Peyer's patch (tissue), 4 donors: ENCODE data around the gene PIGQ. TPM values are rescaled to one million over a fixed set of nuclear protein-coding genes. Genes with fewer than 3 reads are reported as not detected.

Experiments
- DNase-seq, 3 donors: peaks; one replicate each; pipeline ENCODE4 v3.0.0-alpha.2; 2017 to 2019
- H3K27ac ChIP-seq, 4 donors: fragments of 200-600 bp; sonication (generic); one replicate each; pipeline ENCODE4 v1.5.1; 2016 to 2019
- H3K27me3 ChIP-seq, 2 donors: fragments of 200-600 bp; sonication (generic); one replicate each; pipeline ENCODE4 v1.5.1; 2019
- H3K36me3 ChIP-seq, 3 donors: fragments of 200-600 bp; sonication (generic); one replicate each; pipeline ENCODE4 v1.5.1; 2016 to 2019
- H3K4me1 ChIP-seq, 4 donors: fragments of 200-600 bp; sonication (generic); one replicate each; pipeline ENCODE4 v1.5.1; 2016 to 2019
- H3K4me3 ChIP-seq, 4 donors: fragments of 200-600 bp; sonication (generic); 1 replicate in 3 of 4; 2 replicates in 1 of 4; pipeline ENCODE4 v1.5.1; 2016 to 2019; ENCODE audit warnings: mild to moderate bottlenecking in 1 of 4
- H3K9me3 ChIP-seq, 4 donors: fragments of 200-600 bp; sonication (generic); one replicate each; pipeline ENCODE4 v1.5.1; 2016 to 2019; ENCODE audit warnings: mild to moderate bottlenecking in 1 of 4
- POLR2A ChIP-seq, 2 donors: fragments of 450-650 bp; IDR thresholded peaks; one replicate each; pipeline ENCODE4 v1.5.1; 2017; ENCODE audit warnings: antibody characterized with exemption in 2 of 2, mild to moderate bottlenecking in 2 of 2, moderate library complexity in 2 of 2
- total RNA-seq, 4 donors: library from RNA; depleted of rRNA; stranded (reverse); fragments of >200 nt; gene quantifications; one replicate each; pipeline ENCODE4 v1.1.0, GENCODE V29; 2016
- TF ChIP-seq, protein P1 (sequence below), 6 experiments: fragments of 450-650 bp in 4 of 6; fragments of 200-600 bp in 2 of 6; sonication (generic) in 1 of 6; IDR thresholded peaks; one replicate each; pipeline ENCODE4 v1.5.1; 2017 to 2019; ENCODE audit warnings: antibody characterized with exemption in 6 of 6, mild to moderate bottlenecking in 3 of 6, moderate library complexity in 1 of 6

The PIGQ gene
- total RNA-seq, 4 donors from 2014 or later = 33.1 to 65.6 (median 55.2) TPM

DNA sequence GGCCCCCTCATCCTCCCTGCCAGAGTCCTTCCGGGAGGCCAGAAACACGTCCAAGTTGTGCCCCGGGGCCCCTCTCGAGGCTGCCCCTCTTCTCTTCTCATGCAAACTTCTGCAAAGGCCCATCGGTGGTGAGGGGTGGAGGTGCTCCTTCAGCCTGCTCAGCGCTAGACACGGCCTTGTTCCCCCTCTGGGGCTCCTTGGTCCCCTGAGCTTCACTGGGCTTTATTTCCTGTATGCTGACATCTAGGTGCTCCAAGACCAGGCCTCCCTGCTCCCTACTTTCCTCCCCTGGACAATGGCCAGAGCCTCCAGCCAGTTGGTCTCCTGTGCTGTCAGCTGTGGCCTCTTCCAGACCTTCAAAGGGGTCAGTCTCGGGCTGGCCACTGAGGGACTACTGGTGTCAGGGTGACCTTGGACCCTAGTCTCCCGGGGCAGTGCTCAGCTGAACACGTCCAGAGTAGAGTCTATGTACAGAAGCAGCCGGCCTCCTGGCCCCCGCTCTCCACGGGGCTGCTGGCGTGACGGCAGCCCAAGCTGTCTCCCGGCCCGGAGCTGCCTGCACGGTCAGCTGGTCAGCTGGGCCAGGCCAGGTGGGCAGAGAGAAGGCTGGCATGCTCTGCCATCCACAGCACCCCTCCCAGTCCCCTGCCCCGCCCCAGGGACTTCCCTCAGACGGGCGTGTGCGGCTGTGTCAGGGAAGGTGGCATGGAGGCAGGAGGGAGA is 11.3 kb upstream of the PIGQ start:
- peaks cover 0 to 23% (median 5%) of the 10 kb centered on the region in 4 donors for H3K4me1 ChIP-seq
- DNase-seq = no peak
- H3K27me3 ChIP-seq = peaks cover 0 to 25% of the 10 kb centered on the region in 2 donors
- H3K27ac ChIP-seq = no peak overlapping the region
- H3K36me3 ChIP-seq = peaks cover 0 to 6% (median 0%) of the 10 kb centered on the region in 3 donors
- H3K9me3 ChIP-seq = no peaks in the 10 kb centered on the region
- H3K4me3 ChIP-seq = no peak overlapping the region
- TF ChIP-seq POLR2A (IDR thresholded peaks at IDR 0.05) = no peak
- TF ChIP-seq, protein P1, sequence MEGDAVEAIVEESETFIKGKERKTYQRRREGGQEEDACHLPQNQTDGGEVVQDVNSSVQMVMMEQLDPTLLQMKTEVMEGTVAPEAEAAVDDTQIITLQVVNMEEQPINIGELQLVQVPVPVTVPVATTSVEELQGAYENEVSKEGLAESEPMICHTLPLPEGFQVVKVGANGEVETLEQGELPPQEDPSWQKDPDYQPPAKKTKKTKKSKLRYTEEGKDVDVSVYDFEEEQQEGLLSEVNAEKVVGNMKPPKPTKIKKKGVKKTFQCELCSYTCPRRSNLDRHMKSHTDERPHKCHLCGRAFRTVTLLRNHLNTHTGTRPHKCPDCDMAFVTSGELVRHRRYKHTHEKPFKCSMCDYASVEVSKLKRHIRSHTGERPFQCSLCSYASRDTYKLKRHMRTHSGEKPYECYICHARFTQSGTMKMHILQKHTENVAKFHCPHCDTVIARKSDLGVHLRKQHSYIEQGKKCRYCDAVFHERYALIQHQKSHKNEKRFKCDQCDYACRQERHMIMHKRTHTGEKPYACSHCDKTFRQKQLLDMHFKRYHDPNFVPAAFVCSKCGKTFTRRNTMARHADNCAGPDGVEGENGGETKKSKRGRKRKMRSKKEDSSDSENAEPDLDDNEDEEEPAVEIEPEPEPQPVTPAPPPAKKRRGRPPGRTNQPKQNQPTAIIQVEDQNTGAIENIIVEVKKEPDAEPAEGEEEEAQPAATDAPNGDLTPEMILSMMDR (IDR thresholded peaks at IDR 0.05) = no peak

DNA sequence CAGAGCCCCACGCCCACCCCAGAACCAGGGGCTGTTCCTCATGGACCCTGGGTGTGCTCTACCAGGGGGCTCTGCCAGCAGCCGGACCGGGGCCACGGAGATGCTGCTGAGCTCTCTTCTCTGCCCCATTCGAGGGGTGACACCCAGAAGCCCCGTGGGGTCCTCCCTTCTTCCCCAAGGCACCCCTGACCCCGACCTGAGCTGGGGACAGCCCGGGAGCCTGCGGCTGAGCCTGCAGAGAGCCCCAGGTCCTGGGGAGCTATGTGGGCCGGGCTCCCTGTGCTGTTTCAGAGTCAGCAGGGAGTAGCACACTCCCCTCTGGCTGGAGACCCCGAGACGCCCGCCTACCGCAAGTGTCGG is 10.8 kb upstream of the PIGQ start:
- DNase-seq = no peak
- H3K27ac ChIP-seq = no peak overlapping the region
- no peaks in the 10 kb centered on the region for H3K9me3 ChIP-seq
- H3K27me3 ChIP-seq = peaks cover 0 to 25% of the 10 kb centered on the region in 2 donors
- H3K4me1 ChIP-seq = peaks cover 0 to 23% (median 5%) of the 10 kb centered on the region in 4 donors
- no peak overlapping the region for H3K4me3 ChIP-seq
- TF ChIP-seq, protein P1 (IDR thresholded peaks at IDR 0.05) = no peak
- no peak for TF ChIP-seq POLR2A (IDR thresholded peaks at IDR 0.05)
- peaks cover 0 to under 1% (median 0%) of the 10 kb centered on the region in 3 donors for H3K36me3 ChIP-seq

DNA sequence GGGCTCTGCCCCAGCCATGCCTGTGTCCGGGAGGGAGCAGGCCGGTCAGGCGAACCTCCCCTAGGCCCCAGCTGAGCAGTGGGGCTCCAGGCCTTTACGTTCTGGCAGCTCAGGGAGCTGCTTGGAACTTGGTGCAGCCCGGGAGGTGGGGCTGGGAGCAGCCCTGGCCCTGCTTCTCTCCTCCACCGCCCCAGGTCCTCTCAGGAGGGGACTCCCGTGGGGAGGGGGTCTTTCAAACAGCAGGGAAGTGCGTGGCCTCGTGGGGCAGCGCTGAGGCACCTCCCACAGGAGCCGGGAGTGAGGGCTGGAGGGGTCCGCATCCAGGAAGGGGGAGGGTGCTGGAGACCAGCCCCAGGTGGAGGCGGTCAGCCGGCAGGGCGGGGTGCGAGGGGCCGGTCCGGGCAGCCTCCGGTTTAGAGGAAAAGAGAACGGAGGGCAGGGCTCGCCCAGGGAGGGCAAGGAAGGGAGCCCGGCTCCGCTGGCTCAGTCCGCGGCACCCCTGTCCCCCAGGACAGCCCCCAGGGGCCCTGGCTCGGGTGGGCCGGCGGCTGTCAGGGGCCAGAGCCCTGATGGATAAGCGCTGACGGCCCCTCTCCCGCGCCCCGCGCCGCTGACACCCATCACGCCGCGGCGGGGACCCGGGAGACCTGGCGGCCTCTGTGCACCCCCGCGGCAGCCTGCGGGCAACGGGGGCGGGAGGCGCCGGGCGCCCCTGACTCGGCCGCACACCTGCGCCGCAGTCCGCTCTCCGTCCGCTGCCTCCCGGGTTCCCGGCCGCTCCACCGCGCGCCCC is 10.2 kb upstream of the PIGQ start:
- Histone ChIP-seq H3K4me3 (no peak overlapping the region), H3K27ac (no peak overlapping the region), H3K9me3 (no peaks in the 10 kb centered on the region), H3K4me1 (peaks cover 0 to 17% (median 5%) of the 10 kb centered on the region in 4 donors), H3K36me3 (no peaks in the 10 kb centered on the region), H3K27me3 (peaks cover 0 to 25% of the 10 kb centered on the region in 2 donors)
- DNase-seq = no peak
- TF ChIP-seq, protein P1 (IDR thresholded peaks at IDR 0.05) = no peak
- TF ChIP-seq POLR2A (IDR thresholded peaks at IDR 0.05) = no peak

DNA sequence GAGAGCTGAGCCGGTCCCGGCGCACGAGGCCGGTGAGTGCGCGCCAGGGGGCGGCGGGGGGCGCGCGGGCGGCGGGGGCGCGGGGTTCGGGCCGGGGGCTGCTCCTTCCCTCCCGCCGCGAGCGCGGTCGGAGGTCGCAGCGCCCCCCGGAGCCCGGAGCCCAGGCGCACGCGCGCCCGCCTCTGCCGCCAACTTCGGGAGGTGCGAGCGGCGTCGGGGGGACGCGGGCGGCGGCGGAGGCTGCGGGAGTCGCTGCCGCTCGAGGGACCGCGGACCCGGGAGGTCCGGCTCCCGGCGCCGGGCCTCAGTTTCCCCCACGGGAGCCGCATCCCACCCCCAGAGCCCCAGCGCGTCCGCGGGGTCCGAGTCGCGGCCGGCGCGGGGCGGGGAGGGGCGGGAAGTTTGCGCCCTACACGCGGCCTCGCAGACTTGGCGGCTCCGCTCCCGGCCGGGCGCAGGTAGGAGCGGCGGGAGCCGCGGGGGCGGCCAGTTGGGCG is 9.5 kb upstream of the PIGQ start, which contains the start of gene PRR35:
Gene PRR35, plus strand, starts transcription at position 191 of the 497 bp plus-strand sequence. CDS start 2,901 bp downstream, outside the sequence.
- H3K36me3 ChIP-seq = no peaks in the 10 kb centered on the region
- peak within 1 kb of the TSS in 2 of 4 donors; percentile 6 to 27 for H3K4me3 ChIP-seq
- no peak for TF ChIP-seq POLR2A (IDR thresholded peaks at IDR 0.05)
- TF ChIP-seq, protein P1 (IDR thresholded peaks at IDR 0.05) = no peak
- H3K27me3 ChIP-seq = peaks cover 0 to 25% of the 10 kb centered on the region in 2 donors
- DNase-seq = no peak
- no peaks in the 10 kb centered on the region for H3K9me3 ChIP-seq
- H3K27ac ChIP-seq = no peak within 1 kb of the TSS
- H3K4me1 ChIP-seq = peaks cover 0 to 14% (median 5%) of the 10 kb centered on the region in 4 donors

DNA sequence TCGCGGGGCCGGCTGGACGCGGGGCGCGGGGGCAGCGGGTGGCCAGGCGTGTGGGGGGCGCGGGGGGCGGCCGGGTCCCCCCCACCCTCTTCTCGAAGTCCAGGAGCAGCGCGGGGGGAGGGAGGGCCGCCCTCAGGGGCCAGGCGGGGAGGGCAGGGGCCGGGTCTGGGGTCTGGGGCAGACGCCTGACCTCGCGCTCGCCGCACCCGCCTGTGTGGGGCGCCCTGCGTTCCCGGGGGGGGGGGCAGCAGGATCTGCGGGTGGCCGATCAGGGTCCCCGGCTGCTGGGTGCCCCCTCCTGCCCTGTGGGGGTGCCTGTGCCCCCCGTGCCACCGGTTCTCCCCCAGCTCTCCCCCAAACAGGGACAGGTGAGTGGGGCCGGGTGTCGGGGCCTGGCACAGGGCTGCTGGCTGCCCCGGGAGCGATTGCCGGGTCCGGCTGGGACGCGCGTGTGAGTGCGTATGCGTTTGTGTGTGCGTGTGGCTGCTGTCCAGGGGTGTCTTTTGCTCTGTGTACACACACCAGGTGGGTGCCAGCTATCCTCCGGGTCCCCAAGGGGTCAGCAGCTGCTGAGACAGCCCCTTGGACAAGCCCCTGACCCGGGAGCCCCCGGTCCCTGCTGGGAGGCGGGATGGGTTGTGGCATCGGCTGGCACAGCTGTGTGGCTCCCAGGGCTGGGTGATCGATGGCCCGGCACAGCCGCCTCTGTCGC is 8.9 kb upstream of the PIGQ start:
- peaks cover 0 to 19% (median 6%) of the 10 kb centered on the region in 4 donors for H3K4me1 ChIP-seq
- no peak overlapping the region for H3K27ac ChIP-seq
- no peak for DNase-seq
- H3K4me3 ChIP-seq = peak overlapping the region in 2 of 4 donors; percentile 6 to 27
- H3K9me3 ChIP-seq = no peaks in the 10 kb centered on the region
- peaks cover 0 to 25% of the 10 kb centered on the region in 2 donors for H3K27me3 ChIP-seq
- no peaks in the 10 kb centered on the region for H3K36me3 ChIP-seq
- TF ChIP-seq, protein P1 (IDR thresholded peaks at IDR 0.05) = no peak
- no peak for TF ChIP-seq POLR2A (IDR thresholded peaks at IDR 0.05)
